Mammary epithelial cell (primary cell): ENCODE results near the gene KCTD13.

ENCODE experiments used
- EZH2 ChIP-seq: IDR thresholded peaks from 2 replicates; pipeline ENCODE4 v1.6.1; 2012; ENCODE audit warnings: low read length, inconsistent platforms, borderline replicate concordance
- TF ChIP-seq, protein P1 (sequence below), 2 donors: IDR thresholded peaks in 1 of 2; conservative IDR thresholded peaks in 1 of 2; 2 replicates each; pipeline ENCODE4 v1.5.1; 2011 to 2012; ENCODE audit warnings: inconsistent platforms in 2 of 2, low read length in 2 of 2, mild to moderate bottlenecking in 2 of 2, control low read depth in 1 of 2, low read depth in 1 of 2; ENCODE audit not compliant: insufficient read depth in 1 of 2; ENCODE audit errors: extremely low read depth in 1 of 2

GRCh38 chr16:29871822-29872546 lies 54.0 kb downstream of the KCTD13 start:
- TF ChIP-seq, protein P1, sequence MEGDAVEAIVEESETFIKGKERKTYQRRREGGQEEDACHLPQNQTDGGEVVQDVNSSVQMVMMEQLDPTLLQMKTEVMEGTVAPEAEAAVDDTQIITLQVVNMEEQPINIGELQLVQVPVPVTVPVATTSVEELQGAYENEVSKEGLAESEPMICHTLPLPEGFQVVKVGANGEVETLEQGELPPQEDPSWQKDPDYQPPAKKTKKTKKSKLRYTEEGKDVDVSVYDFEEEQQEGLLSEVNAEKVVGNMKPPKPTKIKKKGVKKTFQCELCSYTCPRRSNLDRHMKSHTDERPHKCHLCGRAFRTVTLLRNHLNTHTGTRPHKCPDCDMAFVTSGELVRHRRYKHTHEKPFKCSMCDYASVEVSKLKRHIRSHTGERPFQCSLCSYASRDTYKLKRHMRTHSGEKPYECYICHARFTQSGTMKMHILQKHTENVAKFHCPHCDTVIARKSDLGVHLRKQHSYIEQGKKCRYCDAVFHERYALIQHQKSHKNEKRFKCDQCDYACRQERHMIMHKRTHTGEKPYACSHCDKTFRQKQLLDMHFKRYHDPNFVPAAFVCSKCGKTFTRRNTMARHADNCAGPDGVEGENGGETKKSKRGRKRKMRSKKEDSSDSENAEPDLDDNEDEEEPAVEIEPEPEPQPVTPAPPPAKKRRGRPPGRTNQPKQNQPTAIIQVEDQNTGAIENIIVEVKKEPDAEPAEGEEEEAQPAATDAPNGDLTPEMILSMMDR (conservative IDR thresholded peaks at IDR 0.05 in 1 of 2, IDR thresholded peaks at IDR 0.05 in 1 of 2; ENCODE audit: extremely low read depth in 1 of 2, insufficient read depth in 1 of 2, low read depth in 1 of 2, low read length in 2 of 2) = no peak
- no peak for TF ChIP-seq EZH2
